Breast epithelium (tissue), 4 donors: Measurements from ENCODE around the gene ITGB5. TPM values are rescaled to one million over a fixed set of nuclear protein-coding genes. Genes with fewer than 3 reads are reported as not detected.
A peak's percentile ranks its signal among the peaks of the same experiment; 100 is the strongest.

ENCODE experiments used
- DNase-seq, 2 donors: peaks; one replicate each; pipeline ENCODE4 v3.0.0-alpha.2; 2019; ENCODE audit warnings: low spot score in 2 of 2
- H3K27ac ChIP-seq, 2 donors: fragments of 200-600 bp; sonication (generic) in 1 of 2; one replicate each; pipeline ENCODE4 v1.5.1; 2016 to 2019; ENCODE audit warnings: mild to moderate bottlenecking in 1 of 2
- H3K27me3 ChIP-seq, 2 donors: fragments of 200-600 bp; sonication (generic) in 1 of 2; one replicate each; pipeline versions ENCODE4 v1.5.1 to v1.6.0; 2017 to 2019; ENCODE audit warnings: control low read depth in 1 of 2, mild to moderate bottlenecking in 1 of 2
- H3K36me3 ChIP-seq: fragments of 200-600 bp; one replicate; pipeline ENCODE4 v1.5.1; 2019
- H3K4me1 ChIP-seq, 2 donors: fragments of 200-600 bp; sonication (generic); one replicate each; pipeline ENCODE4 v1.5.1; 2016 to 2019; ENCODE audit warnings: control low read depth in 1 of 2
- H3K4me3 ChIP-seq, 3 donors: fragments of 200-600 bp; sonication (generic); 1 replicate in 2 of 3; 2 replicates in 1 of 3; pipeline ENCODE4 v1.5.1; 2016 to 2019; ENCODE audit warnings: mild to moderate bottlenecking in 3 of 3, moderate library complexity in 2 of 3
- H3K9me3 ChIP-seq, 2 donors: fragments of 200-600 bp; sonication (generic) in 1 of 2; one replicate each; pipeline ENCODE4 v1.5.1; 2016 to 2019; ENCODE audit warnings: control low read depth in 1 of 2
- CTCF ChIP-seq, 3 donors: fragments of 450-650 bp; IDR thresholded peaks; one replicate each; pipeline ENCODE4 v1.5.1; 2016 to 2017; ENCODE audit warnings: antibody characterized with exemption in 3 of 3, mild to moderate bottlenecking in 3 of 3, moderate library complexity in 3 of 3
- POLR2A ChIP-seq: fragments of 450-650 bp; IDR thresholded peaks from one replicate; pipeline ENCODE4 v1.6.1; 2016; ENCODE audit warnings: antibody characterized with exemption, mild to moderate bottlenecking, moderate library complexity
- POLR2AphosphoS5 ChIP-seq, 3 donors: sonication (generic); formaldehyde crosslinking; IDR thresholded peaks; one replicate each; pipeline ENCODE4 v1.6.1; 2017; ENCODE audit warnings: antibody characterized with exemption in 3 of 3
- intact Hi-C: fragments of 100-400 bp; cut with DNase I; formaldehyde crosslinking; loops from one replicate; pipeline ENCODE4 v1.15.1; 2023; ENCODE audit warnings: low total_unique reads
- total RNA-seq, 3 donors: library from RNA; depleted of rRNA; stranded (reverse); fragments of >200 nt; gene quantifications; one replicate each; pipeline ENCODE4 v1.1.0, GENCODE V29; 2016

The ITGB5 gene
- total RNA-seq, 3 donors from 2014 or later = 80.1 to 286 (median 181) TPM

GRCh38 chr3:124797426-124797945 is 89.7 kb downstream of the ITGB5 start:
- H3K27ac ChIP-seq = no peak overlapping the region
- TF ChIP-seq POLR2A (no peak), CTCF (IDR thresholded peaks at IDR 0.05) (no peak), POLR2AphosphoS5 (IDR thresholded peaks at IDR 0.05) (no peak)
- H3K36me3 ChIP-seq = no peaks in the 10 kb centered on the region
- H3K4me3 ChIP-seq = no peak overlapping the region
- no peaks in the 10 kb centered on the region for H3K9me3 ChIP-seq
- intact Hi-C loops = no loop called here
- no peaks in the 10 kb centered on the region for H3K27me3 ChIP-seq
- no peak for DNase-seq
- H3K4me1 ChIP-seq = no peaks in the 10 kb centered on the region

- Histone ChIP-seq H3K4me1 (no peaks in the 10 kb centered on the region), H3K4me3 (no peak overlapping the region), H3K27me3 (no peaks in the 10 kb centered on the region), H3K36me3 (no peaks in the 10 kb centered on the region), H3K9me3 (no peaks in the 10 kb centered on the region), H3K27ac (no peak overlapping the region)
- TF ChIP-seq CTCF (IDR thresholded peaks at IDR 0.05) = no peak
- no peak for TF ChIP-seq POLR2AphosphoS5 (IDR thresholded peaks at IDR 0.05)
- TF ChIP-seq POLR2A = no peak
- no peak for DNase-seq
- intact Hi-C loops = no loop called here
These were observed 90.7 kb downstream of the ITGB5 start for GRCh38 chr3:124796477-124796876.

- intact Hi-C loops = no loop called here
- no peak overlapping the region for H3K4me3 ChIP-seq
- TF ChIP-seq POLR2A (no peak), CTCF (IDR thresholded peaks at IDR 0.05) (no peak), POLR2AphosphoS5 (IDR thresholded peaks at IDR 0.05) (no peak)
- H3K4me1 ChIP-seq = no peaks in the 10 kb centered on the region
- H3K27me3 ChIP-seq = no peaks in the 10 kb centered on the region
- H3K27ac ChIP-seq = peak overlapping the region; percentile 66 to 80
- DNase-seq = no peak
- H3K9me3 ChIP-seq = no peaks in the 10 kb centered on the region
- H3K36me3 ChIP-seq = no peaks in the 10 kb centered on the region
These were observed 94.0 kb downstream of the ITGB5 start for GRCh38 chr3:124793054-124793739.

GRCh38 chr3:124792341-124793040 is 94.7 kb downstream of the ITGB5 start:
- Histone ChIP-seq H3K4me1 (no peaks in the 10 kb centered on the region), H3K4me3 (no peak overlapping the region), H3K9me3 (no peaks in the 10 kb centered on the region), H3K27ac (peak overlapping the region; percentile 66 to 80), H3K36me3 (no peaks in the 10 kb centered on the region), H3K27me3 (no peaks in the 10 kb centered on the region)
- no peak for DNase-seq
- intact Hi-C loops = no loop called here
- no peak for TF ChIP-seq POLR2AphosphoS5 (IDR thresholded peaks at IDR 0.05)

GRCh38 chr3:124791639-124792151 is 95.5 kb downstream of the ITGB5 start:
- H3K4me1 ChIP-seq = peaks cover 0 to 5% of the 10 kb centered on the region in 2 donors
- no peaks in the 10 kb centered on the region for H3K27me3 ChIP-seq
- no peaks in the 10 kb centered on the region for H3K36me3 ChIP-seq
- peak in 1 of 3 donors; percentile 12 for TF ChIP-seq POLR2AphosphoS5 (IDR thresholded peaks at IDR 0.05)
- no peak for TF ChIP-seq CTCF (IDR thresholded peaks at IDR 0.05)
- TF ChIP-seq POLR2A = no peak
- H3K9me3 ChIP-seq = no peaks in the 10 kb centered on the region
- H3K4me3 ChIP-seq = no peak overlapping the region
- intact Hi-C loops = no loop called here
- H3K27ac ChIP-seq = peak overlapping the region; percentile 66 to 80
- DNase-seq = no peak
